ENCODE measurements around the gene KRTAP9-1. TPM values are rescaled to one million over a fixed set of nuclear protein-coding genes. Genes with fewer than 3 reads are reported as not detected.
"Not testable (repeated sequence)": the region's sequence is repeated elsewhere in the genome, so short reads cannot be mapped to it uniquely, and the experiment has no call there.

KRTAP9-1 gene, protein sequence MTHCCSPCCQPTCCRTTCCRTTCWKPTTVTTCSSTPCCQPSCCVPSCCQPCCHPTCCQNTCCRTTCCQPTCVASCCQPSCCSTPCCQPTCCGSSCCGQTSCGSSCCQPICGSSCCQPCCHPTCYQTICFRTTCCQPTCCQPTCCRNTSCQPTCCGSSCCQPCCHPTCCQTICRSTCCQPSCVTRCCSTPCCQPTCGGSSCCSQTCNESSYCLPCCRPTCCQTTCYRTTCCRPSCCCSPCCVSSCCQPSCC
- total RNA-seq (ENCODE audit: insufficient read depth, low replicate concordance): 1.4 TPM

DNA sequence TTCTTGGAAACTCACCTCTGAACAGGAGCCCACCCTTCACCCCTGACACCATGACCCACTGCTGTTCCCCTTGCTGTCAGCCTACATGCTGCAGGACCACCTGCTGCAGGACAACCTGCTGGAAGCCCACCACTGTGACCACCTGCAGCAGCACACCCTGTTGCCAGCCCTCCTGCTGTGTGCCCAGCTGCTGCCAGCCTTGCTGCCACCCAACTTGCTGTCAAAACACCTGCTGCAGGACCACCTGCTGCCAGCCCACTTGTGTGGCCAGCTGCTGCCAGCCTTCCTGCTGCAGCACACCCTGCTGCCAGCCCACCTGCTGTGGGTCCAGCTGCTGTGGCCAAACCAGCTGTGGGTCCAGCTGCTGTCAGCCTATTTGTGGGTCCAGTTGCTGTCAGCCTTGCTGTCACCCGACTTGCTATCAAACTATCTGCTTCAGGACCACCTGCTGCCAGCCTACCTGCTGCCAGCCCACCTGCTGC, at the start of gene KRTAP9-1:
KRTAP9-1 (plus strand) TSS at position 51 of the 482 bp plus-strand sequence; CDS start at position 51, 0 bp downstream.
- DNase-seq (ENCODE audit: low spot score): not testable (repeated sequence)

DNA sequence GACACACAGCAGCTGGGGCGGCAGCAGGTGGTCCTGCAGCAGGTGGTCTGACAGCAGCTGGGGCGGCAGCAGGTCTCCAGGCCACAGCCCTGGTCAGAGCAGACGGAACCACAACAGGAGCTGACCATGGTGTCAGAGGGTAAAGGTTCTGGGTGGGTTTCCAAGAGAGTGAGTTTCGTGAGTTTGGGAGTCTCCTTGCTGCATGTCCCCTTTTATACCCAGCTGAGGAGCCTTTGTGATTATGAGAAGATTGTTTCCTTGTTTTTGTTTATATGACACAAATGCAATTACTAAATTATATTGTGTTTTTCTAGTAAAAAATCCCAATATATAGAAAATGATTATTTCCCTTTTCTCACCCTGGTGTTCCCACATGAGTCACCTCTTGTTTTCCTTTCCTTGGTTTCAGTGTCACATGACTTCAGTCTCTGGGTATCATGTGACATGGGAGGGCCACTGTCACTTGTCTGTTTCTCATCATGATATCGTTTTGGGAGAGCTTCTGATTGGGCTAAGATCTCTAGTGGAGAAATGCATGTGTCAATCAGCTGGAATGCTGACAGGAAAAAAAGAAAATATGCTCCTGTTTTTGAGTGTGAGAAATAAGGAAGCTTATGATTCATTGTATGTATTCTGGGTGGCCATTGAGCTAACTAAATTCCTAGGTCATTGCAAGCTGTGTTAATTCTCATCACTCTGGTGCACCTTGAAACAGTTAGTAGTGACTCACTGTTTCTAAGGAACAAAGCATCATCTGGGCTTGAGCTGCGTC, 49.1 kb upstream of the KRTAP9-1 start, which contains the start of gene KRTAP4-6:
KRTAP4-6 (minus strand) TSS at position 185 of the 772 bp plus-strand sequence; CDS start at position 128, 57 bp downstream.
- DNase-seq (ENCODE audit: low spot score): no peak

DNA sequence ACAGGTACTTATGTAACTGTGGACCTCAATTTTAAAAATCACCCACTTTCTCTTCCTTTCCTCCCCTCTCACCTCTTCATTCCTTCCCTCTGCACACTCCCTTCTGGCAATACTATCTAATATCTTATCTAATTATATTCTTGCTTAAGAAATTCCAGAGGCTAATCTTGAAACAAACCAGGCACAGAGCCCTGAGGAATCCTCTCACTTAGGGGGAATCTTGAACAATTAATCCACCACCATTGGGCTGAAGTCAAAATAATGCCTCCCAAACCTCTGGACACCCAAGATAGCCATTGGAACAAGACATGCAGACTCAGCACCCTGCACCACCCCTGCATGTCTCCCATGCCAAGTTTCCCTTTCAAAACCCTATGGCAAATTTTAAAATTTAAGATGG, 48.3 kb upstream of the KRTAP9-1 start:
- no peak for DNase-seq (ENCODE audit: low spot score)

DNA sequence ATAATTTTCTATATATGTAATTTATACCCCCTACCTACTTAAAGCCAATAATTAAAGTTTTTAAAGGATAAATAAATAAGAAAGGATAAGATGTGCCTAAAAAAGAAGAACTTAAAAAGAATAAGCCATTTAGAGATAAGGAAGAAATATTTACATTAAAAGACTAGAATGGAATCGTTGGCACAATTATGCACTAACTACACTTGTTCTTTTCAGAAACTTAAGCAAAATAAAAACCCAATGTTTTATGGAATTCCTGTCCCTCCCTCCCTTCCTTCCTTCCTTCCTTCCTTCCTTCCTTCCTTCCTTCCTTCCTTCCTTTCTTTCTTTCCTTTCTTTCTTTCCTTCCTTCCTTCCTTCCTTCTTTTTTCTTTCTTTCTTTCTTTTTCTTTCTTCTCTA, 44.8 kb upstream of the KRTAP9-1 start:
- DNase-seq (ENCODE audit: low spot score): no peak

DNA sequence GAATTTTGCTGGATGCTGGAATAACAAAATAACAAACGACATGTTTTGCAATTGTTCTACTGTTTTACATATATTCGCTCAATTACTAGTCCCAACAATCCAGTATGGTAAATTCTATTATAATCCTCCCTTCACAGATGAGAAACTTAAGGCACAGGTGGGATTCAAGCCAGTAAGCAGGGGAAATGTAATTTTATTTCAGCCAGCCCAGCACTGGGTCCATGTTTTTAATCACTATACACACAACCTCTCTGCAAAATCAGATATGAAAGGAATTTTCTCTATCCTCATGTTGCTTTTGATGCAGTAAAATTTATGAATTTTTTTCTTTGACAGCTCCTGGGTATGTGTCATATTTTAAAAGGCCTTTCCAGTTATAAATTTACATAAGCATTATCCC, 44.4 kb upstream of the KRTAP9-1 start:
- DNase-seq (ENCODE audit: low spot score): no peak

DNA sequence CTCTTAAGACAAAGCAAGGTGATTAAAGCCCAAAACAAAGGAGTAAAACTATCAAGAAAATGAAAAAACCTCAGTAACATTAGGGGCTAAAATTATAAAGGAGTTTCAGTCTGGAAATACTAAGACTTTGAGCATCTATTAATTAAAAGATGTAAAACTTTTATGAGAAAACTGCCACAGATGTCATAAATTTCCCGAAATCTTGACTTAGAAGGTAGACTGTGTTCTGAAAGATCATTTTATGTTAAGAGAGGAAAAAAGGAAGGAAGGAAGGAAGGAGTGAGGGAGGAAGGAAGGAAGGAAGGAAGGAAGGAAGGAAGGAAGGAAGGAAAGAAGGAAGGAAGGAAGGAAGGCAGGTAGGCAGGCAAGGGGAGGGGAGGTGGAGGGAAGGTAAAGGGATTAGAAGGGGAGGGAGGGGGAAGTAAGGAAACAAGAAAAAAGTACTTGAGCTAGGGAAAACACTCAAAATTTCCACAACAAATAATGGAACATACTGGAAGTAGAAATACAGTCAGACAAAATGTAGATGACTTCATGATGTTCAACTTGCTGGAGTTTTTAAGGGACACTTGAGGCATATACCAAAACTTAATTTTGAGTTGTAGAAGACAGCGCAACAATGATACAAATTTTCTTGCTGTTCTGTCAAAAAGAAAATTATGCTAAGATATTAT, 42.0 kb upstream of the KRTAP9-1 start:
- DNase-seq (ENCODE audit: low spot score): no peak

DNA sequence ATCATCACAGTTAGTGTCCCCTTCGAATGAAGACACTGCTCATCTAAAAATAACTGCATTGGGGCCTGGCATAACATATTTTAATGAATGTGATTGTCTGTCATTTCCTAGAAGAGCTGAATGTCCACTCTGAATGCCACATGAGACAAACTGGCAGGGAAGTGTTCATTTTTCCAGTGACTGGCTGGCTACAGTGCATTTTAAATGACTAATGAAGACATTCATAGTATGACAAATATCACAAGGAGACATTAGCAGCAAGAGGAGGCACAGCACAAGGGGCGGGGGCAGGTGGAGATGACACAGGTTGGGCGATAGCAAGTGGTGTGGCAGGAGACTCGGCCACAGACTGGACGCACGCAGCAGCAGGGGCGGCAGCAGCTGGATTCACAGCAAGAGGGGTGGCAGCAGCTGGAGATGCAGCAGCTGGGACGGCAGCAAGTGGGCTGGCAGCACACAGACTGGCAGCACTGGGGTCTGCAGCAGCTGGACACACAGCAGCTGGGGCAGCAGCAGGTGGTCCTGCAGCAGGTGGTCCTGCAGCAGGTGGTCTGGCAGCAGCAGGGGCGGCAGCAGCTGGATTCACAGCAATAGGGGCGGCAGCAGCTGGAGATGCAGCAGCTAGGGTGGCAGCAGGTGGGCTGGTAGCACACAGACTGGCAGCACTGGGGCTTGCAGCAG, 40.6 kb upstream of the KRTAP9-1 start:
- DNase-seq (ENCODE audit: low spot score): not testable (repeated sequence)

DNA sequence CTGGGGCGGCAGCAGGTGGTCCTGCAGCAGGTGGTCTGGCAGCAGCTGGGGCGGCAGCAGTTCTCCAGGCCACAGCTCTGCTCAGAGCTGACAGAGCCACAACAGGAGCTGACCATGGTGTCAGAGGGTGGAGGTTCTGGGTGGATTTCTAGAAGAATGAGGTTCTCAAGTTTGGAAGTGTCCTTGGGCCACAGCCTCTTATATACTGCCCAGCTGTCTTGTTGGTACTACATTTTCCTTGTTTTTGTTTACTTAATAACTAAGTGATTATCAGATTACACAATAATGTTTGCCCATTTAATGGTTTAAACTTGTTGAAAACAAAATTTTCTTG, 40.1 kb upstream of the KRTAP9-1 start, which contains the start of gene KRTAP4-5:
KRTAP4-5 (minus strand) TSS at position 174 of the 334 bp plus-strand sequence; CDS start at position 116, 58 bp downstream.
- DNase-seq (ENCODE audit: low spot score): no peak

DNA sequence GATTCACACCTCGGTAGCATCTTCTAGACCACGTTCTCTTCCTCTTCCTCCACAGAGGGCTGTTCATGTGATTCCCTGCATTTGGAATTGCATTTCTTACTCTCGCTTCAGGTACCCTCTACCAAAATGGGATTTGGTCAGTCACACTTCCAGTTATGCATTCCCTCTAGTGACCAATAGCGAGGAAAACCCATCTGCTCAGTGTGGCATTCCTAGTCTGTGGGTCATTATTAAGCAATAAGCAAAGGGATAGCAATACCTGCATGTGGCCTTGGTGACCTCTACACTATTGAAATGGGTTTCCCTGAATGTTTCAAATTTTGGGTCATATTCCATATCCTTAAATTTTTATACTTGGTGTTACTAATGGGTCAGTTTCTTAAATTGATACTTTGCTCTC, 39.7 kb upstream of the KRTAP9-1 start:
- no peak for DNase-seq (ENCODE audit: low spot score)

DNA sequence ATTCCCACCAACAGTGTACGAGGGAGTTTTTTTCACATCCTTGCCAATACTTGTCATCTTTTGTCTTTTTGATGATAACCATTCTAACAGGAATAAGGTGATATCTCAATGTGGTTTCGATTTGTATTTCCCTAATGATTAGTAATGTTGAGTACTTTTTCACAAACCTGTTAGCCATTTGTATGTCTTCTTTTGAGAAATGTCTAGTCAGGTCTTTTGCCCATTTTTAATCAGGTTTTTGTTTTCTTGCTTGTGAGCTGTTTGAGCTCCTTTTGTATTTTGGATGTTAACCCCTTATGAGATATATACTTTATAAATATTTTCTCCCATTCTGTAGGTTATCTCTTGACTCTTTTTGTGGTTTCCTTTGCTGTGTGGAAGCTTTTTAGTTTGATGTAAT, 38.2 kb upstream of the KRTAP9-1 start:
- DNase-seq (ENCODE audit: low spot score): no peak

DNA sequence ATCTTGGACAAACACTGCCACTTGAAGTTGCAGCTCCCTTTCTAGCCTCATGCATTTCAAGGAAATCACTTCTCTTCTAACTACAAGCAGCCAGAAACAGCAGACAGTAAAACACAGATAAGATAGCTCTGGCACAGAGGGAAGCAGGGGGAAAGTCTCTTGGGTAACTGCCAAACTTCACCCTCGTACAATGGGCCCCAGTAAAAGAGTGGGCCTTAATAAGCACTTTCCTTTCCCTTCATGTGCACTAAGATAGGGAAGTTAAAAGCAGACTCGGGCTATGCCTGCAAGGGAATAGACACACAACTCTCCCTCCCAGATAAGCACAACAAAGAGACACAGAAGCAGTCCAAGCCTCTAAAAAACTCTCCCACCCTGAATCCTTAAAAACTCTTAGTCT, 35.8 kb upstream of the KRTAP9-1 start:
- peak; percentile 38 for DNase-seq (ENCODE audit: low spot score)

DNA sequence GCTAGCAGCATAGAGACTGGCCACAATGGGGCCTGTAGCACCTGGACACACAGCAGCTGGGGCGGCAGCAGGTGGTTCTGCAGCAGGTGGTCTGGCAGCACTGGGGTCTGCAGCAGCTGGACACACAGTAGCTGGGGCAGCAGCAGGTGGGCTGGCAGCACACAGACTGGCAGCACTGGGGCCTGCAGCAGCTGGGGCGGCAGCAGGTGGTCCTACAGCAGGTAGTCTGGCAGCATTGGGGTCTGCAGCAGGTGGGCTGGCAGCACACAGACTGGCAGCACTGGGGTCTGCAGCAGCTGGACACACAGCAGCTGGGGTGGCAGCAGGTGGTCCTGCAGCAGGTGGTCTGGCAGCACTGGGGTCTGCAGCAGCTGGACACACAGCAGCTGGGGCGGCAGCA, 29.5 kb upstream of the KRTAP9-1 start:
- DNase-seq (ENCODE audit: low spot score): not testable (repeated sequence)

DNA sequence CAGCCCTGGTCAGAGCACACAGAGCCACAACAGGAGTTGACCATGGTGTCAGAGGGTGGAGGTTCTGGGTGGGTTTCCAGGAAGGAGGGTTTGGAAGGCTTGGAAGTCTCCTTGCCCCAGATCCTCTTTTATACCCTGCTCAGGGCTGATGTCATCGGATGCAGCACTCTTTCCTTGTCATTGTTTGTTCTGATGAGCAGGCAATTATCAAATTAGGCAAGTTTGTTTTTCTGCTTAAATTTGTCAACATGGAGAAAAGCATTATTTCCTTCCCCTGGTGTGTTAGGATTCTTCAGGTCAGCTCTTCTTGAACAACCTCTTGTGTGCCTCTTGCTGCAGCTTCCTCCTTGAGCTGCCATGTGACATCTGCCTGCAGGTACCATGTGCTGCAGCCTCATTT, 29.0 kb upstream of the KRTAP9-1 start, which contains the start of gene KRTAP4-4:
KRTAP4-4 (minus strand) TSS at position 101 of the 400 bp plus-strand sequence; CDS start at position 44, 57 bp downstream.
- DNase-seq (ENCODE audit: low spot score): no peak

DNA sequence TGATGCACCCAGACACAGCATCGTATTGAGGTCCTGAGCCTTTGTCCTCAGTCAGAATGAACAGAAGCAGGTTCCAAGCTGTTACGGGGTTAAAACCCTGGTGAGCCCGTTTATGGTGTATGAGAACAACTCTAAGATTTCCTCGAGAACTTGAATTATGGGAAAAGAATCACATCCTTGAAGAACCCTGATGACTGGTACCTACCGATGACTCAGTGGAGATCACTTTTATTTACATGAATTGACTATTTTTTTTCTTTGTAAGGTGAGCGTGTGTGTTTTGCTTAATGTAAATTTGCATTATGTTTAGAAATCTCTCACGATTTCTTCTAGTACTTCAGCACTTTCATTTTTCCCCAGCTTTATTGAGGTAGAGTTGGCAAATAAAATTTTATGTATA, 25.9 kb upstream of the KRTAP9-1 start:
- no peak for DNase-seq (ENCODE audit: low spot score)

DNA sequence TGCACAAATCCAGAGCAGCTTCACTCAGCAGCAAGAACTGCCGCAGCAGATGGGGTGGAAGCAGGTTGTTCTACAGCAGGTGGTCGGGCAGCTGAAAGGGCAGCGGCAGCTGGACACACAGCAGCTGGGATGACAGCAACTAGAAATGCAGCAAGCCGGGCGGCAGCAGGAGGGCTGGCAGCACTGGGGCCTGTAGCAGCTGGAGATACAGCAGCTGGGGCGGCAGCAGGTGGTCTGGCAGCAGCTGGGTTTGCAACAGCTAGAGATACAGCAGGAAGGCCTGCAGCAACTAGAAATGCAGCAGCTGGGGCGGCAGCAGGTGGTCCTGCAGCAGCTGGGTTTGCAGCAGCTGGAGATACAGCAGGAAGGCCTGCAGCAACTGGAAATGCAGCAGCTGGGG, 22.1 kb upstream of the KRTAP9-1 start:
- no peak for DNase-seq (ENCODE audit: low spot score)

DNA sequence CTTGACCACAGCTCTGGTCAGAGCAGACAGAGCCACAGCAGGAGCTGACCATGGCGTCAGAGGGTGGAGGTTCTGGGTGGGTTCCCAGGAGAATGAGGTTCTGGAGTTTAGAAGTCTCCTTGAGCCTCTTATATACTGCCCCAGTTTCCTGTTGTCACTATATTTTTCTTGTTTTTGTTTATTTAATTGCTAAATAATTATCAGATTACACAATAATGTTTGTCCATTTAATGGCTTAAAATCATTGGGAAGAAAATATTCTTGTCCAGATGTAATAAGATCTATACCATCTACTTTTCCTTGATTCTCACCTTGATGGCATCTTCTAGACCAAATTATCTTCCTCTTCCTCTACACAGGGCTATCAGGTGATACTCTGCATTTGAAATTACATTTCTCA, 21.6 kb upstream of the KRTAP9-1 start, which contains the start of gene KRTAP4-3:
KRTAP4-3 (minus strand) TSS at position 101 of the 400 bp plus-strand sequence; CDS start at position 52, 49 bp downstream.
- no peak for DNase-seq (ENCODE audit: low spot score)

DNA sequence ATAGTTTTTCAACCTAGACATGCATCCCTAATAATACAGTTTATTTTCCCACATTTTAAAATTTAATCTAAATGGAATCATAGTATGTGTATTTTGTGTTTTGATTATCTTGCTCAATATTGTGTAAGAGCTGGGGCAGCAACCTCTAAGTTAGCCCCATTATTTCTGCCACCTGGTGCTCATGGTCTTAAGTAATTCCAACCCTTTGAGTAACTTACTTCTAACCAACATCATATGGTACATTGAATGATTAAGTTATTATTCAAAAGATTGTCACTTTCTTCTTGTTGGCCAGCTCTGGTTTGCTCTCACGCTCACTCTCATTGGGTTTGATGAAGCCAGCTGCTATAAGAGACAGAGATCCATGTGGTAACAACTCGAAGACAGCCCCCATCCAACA, 17.8 kb upstream of the KRTAP9-1 start:
- no peak for DNase-seq (ENCODE audit: low spot score)

DNA sequence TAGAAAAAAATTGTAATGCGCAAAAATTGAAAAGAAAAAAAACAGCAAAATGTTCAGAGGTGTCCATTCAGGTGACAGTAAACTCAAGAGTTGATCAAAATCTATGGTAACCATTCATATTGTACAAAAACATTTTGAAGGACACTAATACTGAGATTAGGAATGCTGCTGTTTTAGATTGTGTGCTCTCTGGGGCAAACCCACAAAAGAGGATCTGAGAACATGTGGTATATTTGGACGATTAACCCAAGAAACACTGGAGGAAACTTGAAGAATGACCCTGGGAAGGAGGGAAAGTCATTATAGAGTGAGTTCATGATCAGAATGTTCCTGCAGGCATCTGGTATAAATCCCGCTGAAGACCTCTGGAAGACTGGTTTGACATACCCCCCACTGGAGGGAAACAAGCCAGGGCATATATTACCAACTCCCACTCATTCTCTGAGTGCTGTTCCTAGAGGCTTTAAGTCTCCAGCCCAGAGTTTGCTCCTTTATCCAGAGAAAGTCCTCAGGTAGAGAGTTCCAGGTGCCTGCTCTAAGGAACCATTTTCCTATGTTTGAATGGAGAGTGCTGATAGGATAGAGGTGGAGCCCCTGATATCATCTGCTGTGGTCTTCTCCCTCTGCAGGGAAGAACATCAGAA, 12.8 kb upstream of the KRTAP9-1 start:
- DNase-seq (ENCODE audit: low spot score): no peak

DNA sequence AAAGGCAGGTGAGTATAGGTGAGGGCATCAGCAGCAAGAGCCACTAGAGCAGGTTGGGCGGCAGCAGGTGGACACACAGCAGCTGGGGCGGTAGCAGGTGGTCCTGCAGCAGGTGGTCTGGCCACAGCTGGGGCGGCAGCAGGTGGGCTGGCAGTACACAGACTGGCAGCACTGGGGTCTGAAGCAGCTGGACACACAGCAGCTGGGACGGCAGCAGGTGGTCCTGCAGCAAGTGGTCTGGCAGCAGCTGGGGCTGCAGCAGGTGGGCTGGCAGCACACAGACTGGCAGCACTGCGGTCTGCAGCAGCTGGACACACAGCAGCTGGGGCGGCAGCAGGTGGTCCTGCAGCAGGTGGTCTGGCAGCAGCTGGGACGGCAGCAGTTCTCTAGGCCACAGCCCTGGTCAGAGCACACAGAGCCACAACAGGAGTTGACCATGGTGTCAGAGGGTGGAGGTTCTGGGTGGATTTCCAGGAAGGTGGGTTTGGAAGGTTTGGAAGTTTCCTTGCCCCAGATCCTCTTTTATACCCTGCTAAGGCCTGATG, 11.9 kb upstream of the KRTAP9-1 start, which contains the start of gene KRTAP4-2:
KRTAP4-2 (minus strand) TSS at position 495 of the 545 bp plus-strand sequence; CDS start at position 438, 57 bp downstream.
- no peak for DNase-seq (ENCODE audit: low spot score)

DNA sequence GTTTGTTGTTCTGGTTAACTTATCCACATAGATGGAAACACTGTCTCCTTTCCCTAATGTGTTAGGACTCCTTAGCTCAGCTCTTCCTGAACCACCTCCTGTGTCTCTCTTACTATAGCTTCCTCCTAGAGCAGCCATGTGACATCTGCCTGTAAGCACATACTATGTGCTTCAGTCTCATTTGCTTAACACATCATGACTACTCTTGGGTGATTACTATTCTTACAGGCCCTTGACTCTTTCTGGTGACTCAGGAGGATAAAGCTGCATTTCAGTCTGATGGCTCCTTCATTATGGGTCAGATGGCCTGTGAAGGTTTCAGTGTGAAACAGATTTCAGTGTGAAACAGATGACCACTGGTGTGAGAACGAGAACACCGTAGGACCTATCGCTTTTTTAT, 11.3 kb upstream of the KRTAP9-1 start:
- no peak for DNase-seq (ENCODE audit: low spot score)
